SK-N-MC (cell line): ENCODE results near the gene UBE2R2.
A peak's percentile ranks its signal among the peaks of the same experiment; 100 is the strongest.
"Not testable (repeated sequence)": the region's sequence is repeated elsewhere in the genome, so short reads cannot be mapped to it uniquely, and the experiment has no call there.

Experiments used
- DNase-seq: peaks from one replicate; pipeline ENCODE4 v3.0.0-alpha.2; 2011; ENCODE audit warnings: low read depth, low spot score
- H3K27ac ChIP-seq: fragments of 200-600 bp; sonication (generic); 2 replicates; pipeline ENCODE4 v1.5.1; 2016; ENCODE audit warnings: mixed run types
- H3K36me3 ChIP-seq: fragments of 200-600 bp; sonication (generic); 2 replicates; pipeline ENCODE4 v1.6.1; 2017; ENCODE audit warnings: antibody characterized with exemption, low read length, mixed read lengths; ENCODE audit not compliant: insufficient read depth
- H3K4me3 ChIP-seq: fragments of 200-600 bp; sonication (generic); 2 replicates; pipeline ENCODE4 v1.5.1; 2016
- H3K9ac ChIP-seq: fragments of 200-600 bp; sonication (generic); 2 replicates; pipeline ENCODE4 v1.8.0; 2017; ENCODE audit warnings: mixed run types, mixed read lengths; ENCODE audit not compliant: insufficient read length
- H3K9me3 ChIP-seq: fragments of 200-600 bp; sonication (generic); 2 replicates; pipeline ENCODE4 v1.6.1; 2017; ENCODE audit warnings: low read depth, mild to moderate bottlenecking, antibody characterized with exemption, low read length, moderate library complexity, mixed read lengths
- EZH2 ChIP-seq: fragments of 200-600 bp; sonication (generic); IDR thresholded peaks from one replicate; pipeline ENCODE4 v1.6.1; 2017; ENCODE audit warnings: antibody characterized with exemption
- FOXP2 ChIP-seq: optimal IDR thresholded peaks from 2 replicates; pipeline ENCODE3; 2011; ENCODE audit warnings: mild to moderate bottlenecking, moderate library complexity; ENCODE audit not compliant: insufficient read depth; ENCODE audit errors: extremely low read length, control extremely low read depth
- POLR2AphosphoS5 ChIP-seq: IDR thresholded peaks from 2 replicates; pipeline ENCODE4 v1.6.1; 2012; ENCODE audit warnings: mild to moderate bottlenecking, low read depth, low read length, borderline replicate concordance

UBE2R2 gene

GRCh38 chr9:33813712-33814641 lies 3.0 kb upstream of the UBE2R2 start:
- no peak for TF ChIP-seq POLR2AphosphoS5
- no peak for TF ChIP-seq FOXP2
- no peak for TF ChIP-seq EZH2

GRCh38 chr9:33815781-33816180 lies 1.2 kb upstream of the UBE2R2 start:
- peak overlapping the region; percentile 88; the same call in 1 of the 2 replicates for H3K27ac ChIP-seq
- H3K36me3 ChIP-seq: no peaks in the 10 kb centered on the region; the same call in 1 of the 2 replicates
- peak overlapping the region; percentile 97; the same call in 1 of the 2 replicates for H3K4me3 ChIP-seq
- no peak for DNase-seq
- H3K9me3 ChIP-seq: no peaks in the 10 kb centered on the region
- H3K9ac ChIP-seq: peak overlapping the region; percentile 90
- TF ChIP-seq FOXP2 (no peak), POLR2AphosphoS5 (no peak), EZH2 (no peak)

More at GRCh38 chr9:33813712-33814641, 3.0 kb upstream of the UBE2R2 start:
- no peak overlapping the region for H3K9ac ChIP-seq
- no peaks in the 10 kb centered on the region for H3K9me3 ChIP-seq
- no peak overlapping the region for H3K4me3 ChIP-seq
- no peaks in the 10 kb centered on the region for H3K36me3 ChIP-seq
- peak overlapping the region; percentile 64; the same call in 1 of the 2 replicates for H3K27ac ChIP-seq
- no peak for DNase-seq

- no peak for DNase-seq
- H3K9ac ChIP-seq: peak overlapping the region; percentile 97
- H3K9me3 ChIP-seq: no peaks in the 10 kb centered on the region
- H3K36me3 ChIP-seq: no peaks in the 10 kb centered on the region; the same call in 1 of the 2 replicates
- H3K27ac ChIP-seq: peak overlapping the region; percentile 83
- TF ChIP-seq EZH2 (no peak), POLR2AphosphoS5 (peak; percentile 41; the same call in 1 of the 2 replicates)
- peak overlapping the region; percentile 97 for H3K4me3 ChIP-seq
Measured at GRCh38 chr9:33817327-33818166, 587 bp downstream of the UBE2R2 start.

GRCh38 chr9:33818167-33818846 lies 1.3 kb downstream of the UBE2R2 start:
- TF ChIP-seq EZH2 (no peak), FOXP2 (no peak), POLR2AphosphoS5 (no peak)
- Histone ChIP-seq H3K9ac (peak overlapping the region; percentile 97), H3K36me3 (peaks cover 2% of the 10 kb centered on the region), H3K9me3 (no peaks in the 10 kb centered on the region), H3K27ac (peak overlapping the region; percentile 30; the same call in 1 of the 2 replicates), H3K4me3 (peak overlapping the region; percentile 97)
- DNase-seq: no peak

- H3K27ac ChIP-seq: peak overlapping the region; percentile 30; the same call in 1 of the 2 replicates
- peaks cover 9% of the 10 kb centered on the region for H3K36me3 ChIP-seq
Measured at GRCh38 chr9:33818847-33819500, 2.0 kb downstream of the UBE2R2 start.

GRCh38 chr9:33820231-33820745 lies 3.3 kb downstream of the UBE2R2 start:
- DNase-seq: no peak
- H3K4me3 ChIP-seq: peak overlapping the region; percentile 97
- H3K36me3 ChIP-seq: peaks cover 21% of the 10 kb centered on the region
- H3K9ac ChIP-seq: peak overlapping the region; percentile 59
- TF ChIP-seq FOXP2 (no peak), EZH2 (no peak)
- peak overlapping the region; percentile 43; the same call in 1 of the 2 replicates for H3K27ac ChIP-seq
- no peaks in the 10 kb centered on the region for H3K9me3 ChIP-seq

More at GRCh38 chr9:33818847-33819500, 2.0 kb downstream of the UBE2R2 start:
- Histone ChIP-seq H3K4me3 (peak overlapping the region; percentile 97), H3K9me3 (no peaks in the 10 kb centered on the region), H3K9ac (peak overlapping the region; percentile 97)
- no peak for DNase-seq
- TF ChIP-seq EZH2 (no peak), FOXP2 (no peak), POLR2AphosphoS5 (no peak)

GRCh38 chr9:33823801-33824200 lies 6.8 kb downstream of the UBE2R2 start:
- no peaks in the 10 kb centered on the region for H3K9me3 ChIP-seq
- TF ChIP-seq EZH2: no peak
- TF ChIP-seq POLR2AphosphoS5: no peak
- no peak for TF ChIP-seq FOXP2
- DNase-seq: no peak
- no peak overlapping the region for H3K27ac ChIP-seq
- peaks cover 36% of the 10 kb centered on the region for H3K36me3 ChIP-seq
- no peak overlapping the region for H3K4me3 ChIP-seq
- no peak overlapping the region for H3K9ac ChIP-seq

- H3K36me3 ChIP-seq: peaks cover 36% of the 10 kb centered on the region
- H3K9me3 ChIP-seq, H3K9ac ChIP-seq, DNase-seq, H3K27ac ChIP-seq, H3K4me3 ChIP-seq: not testable (repeated sequence)
Measured at GRCh38 chr9:33827285-33827684, 10.3 kb downstream of the UBE2R2 start.

GRCh38 chr9:33829641-33830230 lies 12.8 kb downstream of the UBE2R2 start:
- H3K27ac ChIP-seq, H3K4me3 ChIP-seq, DNase-seq, H3K9me3 ChIP-seq, H3K9ac ChIP-seq: not testable (repeated sequence)
- peaks cover 19% of the 10 kb centered on the region for H3K36me3 ChIP-seq
